CD4-positive, alpha-beta T cell (primary cell): ENCODE data around the gene KCTD21. TPM values are rescaled to one million over a fixed set of nuclear protein-coding genes. Genes with fewer than 3 reads are reported as not detected.

Source experiments
- ATAC-seq: fragments of 200-7000 bp; cut with Tn5 transposase; one replicate; pipeline ENCODE4 v1.10.0; 2022; ENCODE audit warnings: mild to moderate bottlenecking; ENCODE audit not compliant: poor library complexity
- CTCF ChIA-PET: fragments of 350-600 bp; sonication (Branson Sonifier 250); formaldehyde crosslinking; loops from one replicate; lab custom pipeline; 2021; ENCODE audit warnings: antibody characterized with exemption, inconsistent platforms; lab: Charles Lee
- POLR2A ChIA-PET: fragments of 350-600 bp; sonication (Branson Sonifier 250); formaldehyde crosslinking; loops from one replicate; lab custom pipeline; 2021; ENCODE audit warnings: antibody characterized with exemption, inconsistent platforms; lab: Charles Lee
- DNase-seq, 14 experiments: peaks; one replicate each; pipeline ENCODE4 v3.0.0-alpha.2; 2013 to 2020; ENCODE audit warnings: mixed read lengths in 2 of 14
- H3K27ac ChIP-seq, 2 donors: one replicate each; pipeline versions ENCODE4 v1.5.1 to v1.7.0; 2013; ENCODE audit warnings: low read length in 2 of 2, low read depth in 1 of 2, mild to moderate bottlenecking in 1 of 2
- H3K27me3 ChIP-seq, 2 experiments: 1 replicate in 1 of 2; 2 replicates in 1 of 2; pipeline versions ENCODE4 v1.6.1 to v1.7.0; 2013; ENCODE audit warnings: low read length in 2 of 2, control low read depth in 1 of 2, mild to moderate bottlenecking in 1 of 2, moderate library complexity in 1 of 2; ENCODE audit not compliant: insufficient read depth in 2 of 2, control insufficient read depth in 1 of 2
- H3K36me3 ChIP-seq: one replicate; pipeline ENCODE4 v1.6.1; 2013; ENCODE audit warnings: low read length, control low read depth; ENCODE audit not compliant: insufficient read depth
- H3K4me1 ChIP-seq: one replicate; pipeline ENCODE4 v1.6.1; 2013; ENCODE audit warnings: low read length, control low read depth; ENCODE audit not compliant: insufficient read depth
- H3K4me3 ChIP-seq: one replicate; pipeline ENCODE4 v1.5.1; 2013; ENCODE audit warnings: mild to moderate bottlenecking, low read length, moderate library complexity
- H3K9me3 ChIP-seq, 2 experiments: 1 replicate in 1 of 2; 2 replicates in 1 of 2; pipeline versions ENCODE4 v1.6.1 to v1.7.0; 2013; ENCODE audit warnings: low read length in 2 of 2, mild to moderate bottlenecking in 2 of 2, control low read depth in 1 of 2, moderate library complexity in 1 of 2; ENCODE audit not compliant: control insufficient read depth in 1 of 2, insufficient read depth in 1 of 2
- H3K27ac Mint-ChIP-seq: one replicate; pipeline ENCODE4 v1.8.0; 2020; ENCODE audit warnings: mixed read lengths
- H3K27me3 Mint-ChIP-seq: one replicate; pipeline ENCODE4 v1.8.0; 2021; ENCODE audit warnings: mixed read lengths
- H3K36me3 Mint-ChIP-seq: one replicate; pipeline ENCODE4 v1.8.0; 2021; ENCODE audit warnings: low read depth, mixed read lengths
- H3K4me1 Mint-ChIP-seq: one replicate; pipeline ENCODE4 v1.8.0; 2021; ENCODE audit warnings: low read depth, mixed read lengths
- H3K4me3 Mint-ChIP-seq: one replicate; pipeline ENCODE4 v1.8.0; 2020; ENCODE audit warnings: mild to moderate bottlenecking, mixed read lengths
- H3K9me3 Mint-ChIP-seq: one replicate; pipeline ENCODE4 v1.8.0; 2020; ENCODE audit warnings: mixed read lengths
- CTCF ChIP-seq: fragments of 200-600 bp; IDR thresholded peaks from one replicate; pipeline ENCODE4 v1.8.0; 2022; ENCODE audit warnings: antibody characterized with exemption, mild to moderate bottlenecking
- intact Hi-C, 2 experiments: fragments of 100-400 bp; cut with DNase I in 1 of 2; cut with micrococcal nuclease in 1 of 2; formaldehyde crosslinking; loops; one replicate each; pipeline versions ENCODE4 v1.15.1 to v1.9.0; 2023 to 2025; cut with DNase I, micrococcal nuclease
- total RNA-seq, 174 experiments: library from RNA in 2 of 174; stranded (reverse) in 2 of 174; gene quantifications; one replicate each; pipeline ENCODE4 v1.2.3 and lab custom pipeline; 2021 to 2026

Gene KCTD21
- total RNA-seq, 2 experiments from 2014 or later: 3.5 to 6.5 TPM

DNA sequence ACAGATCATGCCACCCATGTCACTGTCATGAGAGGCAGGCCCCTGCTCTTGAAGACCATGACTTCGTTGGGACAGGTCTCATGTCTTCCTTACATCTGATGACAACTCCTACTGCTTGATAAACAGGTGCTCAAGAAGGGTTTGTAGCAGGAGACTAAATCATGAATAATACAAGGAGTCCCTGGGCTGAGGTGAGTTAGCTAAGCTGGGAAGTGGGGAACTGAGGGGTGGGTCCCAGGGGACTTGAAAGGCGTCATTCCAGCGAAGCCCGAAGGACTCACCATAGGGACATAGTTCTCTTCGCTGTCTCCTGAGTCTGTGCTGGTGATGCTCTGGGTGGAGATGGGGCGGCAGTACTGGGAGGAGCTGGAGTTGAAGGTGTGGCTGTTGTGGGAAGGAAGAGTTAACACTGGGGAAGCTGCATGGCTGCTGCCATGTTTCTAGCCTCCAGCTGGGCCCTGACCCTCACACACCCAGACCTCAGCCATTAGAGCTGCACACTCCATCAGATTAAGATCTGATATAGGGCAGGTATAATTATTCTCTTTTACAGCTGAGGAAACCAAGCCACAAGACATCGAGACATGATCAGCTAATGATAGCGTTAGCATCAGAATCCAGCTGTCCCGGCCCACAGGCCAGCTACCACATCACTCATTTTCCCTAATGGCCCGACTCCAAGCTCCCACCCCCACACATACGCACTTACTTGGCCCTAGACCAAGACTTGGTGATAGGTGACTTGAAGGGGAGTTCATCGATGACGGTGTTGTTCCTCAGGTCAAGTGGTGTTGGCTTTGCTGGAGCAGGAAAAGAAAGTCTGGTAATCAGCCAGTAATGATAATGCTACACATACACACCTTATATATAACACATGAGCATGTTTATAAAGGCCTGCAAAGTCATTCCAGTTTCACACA, 33.2 kb upstream of the KCTD21 start:
- Histone ChIP-seq H3K36me3 (peaks cover 11% of the 10 kb centered on the region), H3K9me3 (no peaks in the 10 kb centered on the region), H3K4me3 (no peak overlapping the region), H3K4me1 (peaks cover 3% of the 10 kb centered on the region), H3K27ac (no peak overlapping the region), H3K27me3 (no peaks in the 10 kb centered on the region)
- ChIA-PET CTCF (no interaction called here), POLR2A (no interaction called here)
- peaks cover 5% of the 10 kb centered on the region for H3K4me1 Mint-ChIP-seq
- H3K9me3 Mint-ChIP-seq: no peaks in the 10 kb centered on the region
- no peak for DNase-seq
- intact Hi-C loops: no loop called here
- no peak for ATAC-seq
- TF ChIP-seq CTCF: no peak
- H3K27me3 Mint-ChIP-seq: no peaks in the 10 kb centered on the region
- H3K4me3 Mint-ChIP-seq: no peak overlapping the region
- H3K27ac Mint-ChIP-seq: peak overlapping the region; percentile 5
- peaks cover 14% of the 10 kb centered on the region for H3K36me3 Mint-ChIP-seq

- Mint-ChIP-seq H3K4me3 (no peak overlapping the region), H3K27ac (peak overlapping the region; percentile 59), H3K4me1 (peaks cover 5% of the 10 kb centered on the region), H3K36me3 (peaks cover 20% of the 10 kb centered on the region), H3K27me3 (no peaks in the 10 kb centered on the region), H3K9me3 (no peaks in the 10 kb centered on the region)
- no peaks in the 10 kb centered on the region for H3K9me3 ChIP-seq
- intact Hi-C loops: no loop called here
- no peak for DNase-seq
- peaks cover 11% of the 10 kb centered on the region for H3K36me3 ChIP-seq
- no peaks in the 10 kb centered on the region for H3K27me3 ChIP-seq
- ChIA-PET POLR2A (no interaction called here), CTCF (no interaction called here)
- no peak overlapping the region for H3K27ac ChIP-seq
- ATAC-seq: peak; percentile 17
- H3K4me1 ChIP-seq: peaks cover 3% of the 10 kb centered on the region
- no peak for TF ChIP-seq CTCF
- no peak overlapping the region for H3K4me3 ChIP-seq
These were observed 32.1 kb upstream of the KCTD21 start for GRCh38 chr11:78220218-78221157.

DNA sequence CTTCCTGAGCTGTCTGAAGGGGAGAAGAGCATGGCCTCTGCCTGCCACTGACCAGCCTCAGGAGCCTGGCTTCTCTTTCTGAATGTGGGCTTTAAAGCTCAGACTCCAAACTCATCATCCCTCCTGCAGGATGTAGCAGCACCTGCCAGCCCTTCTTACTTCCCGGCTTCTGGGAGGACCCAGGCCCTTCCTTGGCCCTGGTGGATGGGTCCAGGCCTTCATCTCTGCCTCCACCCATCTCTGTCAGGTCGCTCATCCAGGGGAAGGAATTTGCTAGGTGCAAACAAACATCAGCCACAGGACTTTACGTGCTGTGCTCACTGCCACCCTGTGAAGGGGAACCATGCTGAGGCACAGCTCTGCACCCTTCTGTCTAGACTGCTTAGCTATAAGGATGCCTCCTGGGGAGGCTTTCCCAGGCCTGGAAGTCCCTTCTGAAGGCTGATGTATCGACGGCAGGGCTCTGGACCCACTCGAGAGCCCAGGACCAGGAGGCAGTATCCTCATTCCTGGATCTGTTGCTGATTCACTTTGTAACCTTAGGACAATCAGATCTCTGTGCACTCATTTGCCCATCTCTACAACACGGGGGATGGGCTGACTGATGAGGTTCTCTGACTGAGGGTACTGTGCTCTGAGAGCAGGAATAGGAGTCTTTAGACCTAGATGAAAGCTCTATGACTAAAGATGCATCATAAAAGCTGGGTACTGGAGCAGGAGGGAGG, 31.2 kb upstream of the KCTD21 start:
- H3K9me3 ChIP-seq: no peaks in the 10 kb centered on the region
- no peak overlapping the region for H3K4me3 Mint-ChIP-seq
- POLR2A ChIA-PET: no interaction called here
- peak in 1 of 14 experiments; percentile 14 for DNase-seq
- H3K36me3 ChIP-seq: peaks cover 7% of the 10 kb centered on the region
- H3K27ac Mint-ChIP-seq: peak overlapping the region; percentile 59
- no peak for ATAC-seq
- peaks cover 29% of the 10 kb centered on the region for H3K36me3 Mint-ChIP-seq
- intact Hi-C loops: no loop called here
- H3K27ac ChIP-seq: no peak overlapping the region
- no peak overlapping the region for H3K4me3 ChIP-seq
- no peaks in the 10 kb centered on the region for H3K9me3 Mint-ChIP-seq
- H3K4me1 Mint-ChIP-seq: peaks cover 5% of the 10 kb centered on the region
- CTCF ChIA-PET: interaction anchor here (1.4 kb wide), 1 partner anchor 9 kb away, joined by 3 read pairs; no protein-coding TSS in a partner anchor
- TF ChIP-seq CTCF: no peak
- no peaks in the 10 kb centered on the region for H3K27me3 ChIP-seq
- H3K27me3 Mint-ChIP-seq: no peaks in the 10 kb centered on the region
- peaks cover 3% of the 10 kb centered on the region for H3K4me1 ChIP-seq
